HepG2 (cell line): ENCODE results near the gene KIF22. TPM values are rescaled to one million over a fixed set of nuclear protein-coding genes. Genes with fewer than 3 reads are reported as not detected.

Experiments
- AHR ChIP-seq: IDR thresholded peaks from 2 replicates; pipeline ENCODE4 v1.6.1; 2018; ENCODE audit warnings: missing genetic modification reagents, missing compliant biosample characterization
- BATF2 ChIP-seq: sonication (generic); formaldehyde crosslinking; IDR thresholded peaks from 2 replicates; pipeline ENCODE4 v1.8.0; 2022; ENCODE audit warnings: mild to moderate bottlenecking, missing genetic modification reagents, moderate library complexity
- CENPBD1 ChIP-seq: sonication (generic); formaldehyde crosslinking; IDR thresholded peaks from 2 replicates; pipeline ENCODE4 v1.8.0; 2022; ENCODE audit warnings: missing genetic modification reagents, low read depth, mild to moderate bottlenecking, borderline replicate concordance
- ERF ChIP-seq: IDR thresholded peaks from 2 replicates; pipeline ENCODE4 v1.6.1; 2018; ENCODE audit warnings: missing biosample characterization, missing genetic modification reagents
- ETV5 ChIP-seq: IDR thresholded peaks from 2 replicates; pipeline ENCODE4 v1.6.1; 2018; ENCODE audit warnings: missing biosample characterization, missing genetic modification reagents, inconsistent platforms, borderline replicate concordance
- HNRNPLL ChIP-seq: fragments of 200-400 bp; formaldehyde crosslinking; IDR thresholded peaks from 2 replicates; pipeline ENCODE4 v1.6.1; 2017; ENCODE audit warnings: mild to moderate bottlenecking, low read depth, low read length; ENCODE audit not compliant: poor library complexity, severe bottlenecking
- MEF2D ChIP-seq: sonication (generic); formaldehyde crosslinking; IDR thresholded peaks from 2 replicates; pipeline ENCODE4 v1.5.1; 2020; ENCODE audit warnings: mild to moderate bottlenecking, missing genetic modification reagents
- MXD4 ChIP-seq: IDR thresholded peaks from 2 replicates; pipeline ENCODE4 v1.6.1; 2016; ENCODE audit warnings: mild to moderate bottlenecking, missing biosample characterization, missing genetic modification reagents
- NCOA1 ChIP-seq: sonication (generic); formaldehyde crosslinking; IDR thresholded peaks from 2 replicates; pipeline ENCODE4 v1.9.0; 2021; ENCODE audit warnings: missing genetic modification reagents
- NFATC3 ChIP-seq: sonication (generic); formaldehyde crosslinking; IDR thresholded peaks from 2 replicates; pipeline ENCODE4 v1.5.1; 2020; ENCODE audit warnings: mild to moderate bottlenecking, missing genetic modification reagents
- SMAD9 ChIP-seq: sonication (generic); formaldehyde crosslinking; IDR thresholded peaks from 2 replicates; pipeline ENCODE4 v1.5.1; 2020; ENCODE audit warnings: mild to moderate bottlenecking, missing genetic modification reagents
- TBL1XR1 ChIP-seq: fragments of 150-350 bp; IDR thresholded peaks from 2 replicates; pipeline ENCODE4 v1.6.1; 2014; ENCODE audit warnings: borderline replicate concordance, low read length; ENCODE audit not compliant: partially characterized antibody
- TBX3 ChIP-seq: fragments of 450-650 bp; IDR thresholded peaks from 2 replicates; pipeline ENCODE4 v1.6.1; 2017; ENCODE audit warnings: antibody characterized with exemption, mild to moderate bottlenecking, inconsistent platforms, borderline replicate concordance
- TCF7L2 ChIP-seq: IDR thresholded peaks from 2 replicates; pipeline ENCODE4 v1.6.1; 2011; ENCODE audit warnings: mild to moderate bottlenecking, low read depth, low read length, moderate library complexity
- TFE3 ChIP-seq: IDR thresholded peaks from 2 replicates; pipeline ENCODE4 v1.6.1; 2016
- TP53 ChIP-seq: sonication (generic); formaldehyde crosslinking; conservative IDR thresholded peaks from 2 replicates; pipeline ENCODE4 v1.4.0; 2020; ENCODE audit warnings: missing genetic modification reagents
- ZBTB26 ChIP-seq: IDR thresholded peaks from 2 replicates; pipeline ENCODE4 v1.6.1; 2016; ENCODE audit warnings: missing compliant biosample characterization, missing genetic modification reagents, borderline replicate concordance
- ZBTB7B ChIP-seq: sonication (generic); formaldehyde crosslinking; IDR thresholded peaks from 2 replicates; pipeline ENCODE4 v1.4.0; 2020; ENCODE audit warnings: missing genetic modification reagents
- ZFYVE20 ChIP-seq: sonication (generic); formaldehyde crosslinking; IDR thresholded peaks from 2 replicates; pipeline ENCODE4 v1.8.0; 2023; ENCODE audit warnings: low read depth, mild to moderate bottlenecking, moderate library complexity, missing genetic modification reagents, borderline replicate concordance
- ZMYM2 ChIP-seq: sonication (generic); formaldehyde crosslinking; IDR thresholded peaks from 2 replicates; pipeline ENCODE4 v1.8.0; 2022; ENCODE audit warnings: mild to moderate bottlenecking, missing genetic modification reagents
- ZNF251 ChIP-seq: sonication (generic); formaldehyde crosslinking; IDR thresholded peaks from 2 replicates; pipeline ENCODE4 v1.9.0; 2021; ENCODE audit warnings: mild to moderate bottlenecking, missing genetic modification reagents
- ZNF282 ChIP-seq: fragments of 450-650 bp; IDR thresholded peaks from 2 replicates; pipeline ENCODE4 v1.6.1; 2018; ENCODE audit not compliant: partially characterized antibody
- ZNF441 ChIP-seq: sonication (generic); formaldehyde crosslinking; IDR thresholded peaks from 2 replicates; pipeline ENCODE4 v1.7.0; 2021; ENCODE audit warnings: missing genetic modification reagents, borderline replicate concordance
- ZNF510 ChIP-seq: sonication (generic); formaldehyde crosslinking; IDR thresholded peaks from 2 replicates; pipeline ENCODE4 v1.4.0; 2020; ENCODE audit warnings: low read depth, mild to moderate bottlenecking, missing genetic modification reagents
- ZNF530 ChIP-seq: sonication (generic); formaldehyde crosslinking; IDR thresholded peaks from 2 replicates; pipeline ENCODE4 v1.5.0; 2020; ENCODE audit warnings: low read depth, mild to moderate bottlenecking, missing genetic modification reagents
- ZNF619 ChIP-seq: sonication (generic); formaldehyde crosslinking; IDR thresholded peaks from 2 replicates; pipeline ENCODE4 v1.4.0; 2020; ENCODE audit warnings: mild to moderate bottlenecking, missing genetic modification reagents
- ZNF740 ChIP-seq: sonication (generic); formaldehyde crosslinking; IDR thresholded peaks from 2 replicates; pipeline ENCODE4 v1.4.0; 2020; ENCODE audit warnings: missing genetic modification reagents
- polyA plus RNA-seq, 8 experiments: library from polyadenylated mRNA; depleted of rRNA in 3 of 8; stranded (reverse) in 7 of 8; unstranded in 1 of 8; fragments of >200 nt; fragmentation: Illumina TruSeq in 4 of 8; extraction: Trizol in 4 of 8; gene quantifications; 2 replicates each; pipeline versions ENCODE4 v1.2.1 to v1.2.3, GENCODE V29; 2011 to 2016; ENCODE audit warnings: low read depth in 4 of 8, missing spikeins in 1 of 8, mixed read lengths in 1 of 8; ENCODE audit not compliant: insufficient read depth in 1 of 8
- total RNA-seq, 5 experiments: library from RNA; depleted of rRNA; stranded (reverse); fragments of >200 nt; fragmentation: Illumina TruSeq; extraction: Trizol; gene quantifications; 2 replicates each; pipeline ENCODE4 v1.2.3, GENCODE V29; 2016; ENCODE audit warnings: low read depth in 1 of 5

Gene KIF22
- total and polyA plus RNA-seq, 2 of the 13 experiments (the other 11 are each of a cell fraction or from before 2014, with no cell fraction given), result 95.8 to 118 TPM

- TF ChIP-seq ZNF251 (CRISPR knock-in tag) (no peak), NCOA1 (CRISPR knock-in tag) (no peak), TCF7L2 (no peak), TBL1XR1 (peak; percentile 26), ZBTB26 (no peak), ZNF441 (CRISPR knock-in tag) (no peak), TBX3 (no peak), ZNF282 (no peak), BATF2 (CRISPR knock-in tag) (no peak), HNRNPLL (peak; percentile 95), ETV5 (CRISPR knock-in tag) (no peak), ZNF530 (no peak), MEF2D (CRISPR knock-in tag) (0 out of 2 replicates have a peak, but pooled peaks have one; percentile 28), ZNF740 (CRISPR knock-in tag) (no peak), CENPBD1 (CRISPR knock-in tag) (no peak), MXD4 (CRISPR knock-in tag) (0 out of 2 replicates have a peak, but pooled peaks have one; percentile 38), ZNF619 (CRISPR knock-in tag) (no peak), TFE3 (0 out of 2 replicates have a peak, but pooled peaks have one; percentile 32), AHR (CRISPR knock-in tag) (0 out of 2 replicates have a peak, but pooled peaks have one; percentile 26), ZBTB7B (0 out of 2 replicates have a peak, but pooled peaks have one; percentile 33), SMAD9 (CRISPR knock-in tag) (no peak), NFATC3 (CRISPR knock-in tag) (0 out of 2 replicates have a peak, but pooled peaks have one; percentile 57), ZNF510 (CRISPR knock-in tag) (no peak), TP53 (no peak), ZFYVE20 (no peak), ZMYM2 (CRISPR knock-in tag) (peak; percentile 43; the same call in 1 of the 2 replicates), ERF (CRISPR knock-in tag) (peak; percentile 86; the same call in 1 of the 2 replicates)
Observed at GRCh38 chr16:29784901-29785500, 5.5 kb upstream of the KIF22 start (continued).
